GM18909 (cell line): Measurements from ENCODE around the gene TP63.

Experiments
- ATAC-seq: cut with Tn5 transposase; IDR thresholded peaks from one replicate; pipeline ENCODE4 v1.9.1; 2021; ENCODE audit warnings: mild to moderate bottlenecking; ENCODE audit not compliant: unreplicated experiment, poor library complexity

The TP63 gene

GRCh38 chr3:189945935-189946709, 314.9 kb downstream of the TP63 start:
- no peak for ATAC-seq
